DMS53 (cell line): ENCODE results near the gene FGGY.
"Not testable (repeated sequence)": the region's sequence is repeated elsewhere in the genome, so short reads cannot be mapped to it uniquely, and the experiment has no call there.

Experiments
- DNase-seq: peaks from one replicate; lab custom pipeline; 2025; lab: John Stamatoyannopoulos, UW

FGGY gene, protein sequence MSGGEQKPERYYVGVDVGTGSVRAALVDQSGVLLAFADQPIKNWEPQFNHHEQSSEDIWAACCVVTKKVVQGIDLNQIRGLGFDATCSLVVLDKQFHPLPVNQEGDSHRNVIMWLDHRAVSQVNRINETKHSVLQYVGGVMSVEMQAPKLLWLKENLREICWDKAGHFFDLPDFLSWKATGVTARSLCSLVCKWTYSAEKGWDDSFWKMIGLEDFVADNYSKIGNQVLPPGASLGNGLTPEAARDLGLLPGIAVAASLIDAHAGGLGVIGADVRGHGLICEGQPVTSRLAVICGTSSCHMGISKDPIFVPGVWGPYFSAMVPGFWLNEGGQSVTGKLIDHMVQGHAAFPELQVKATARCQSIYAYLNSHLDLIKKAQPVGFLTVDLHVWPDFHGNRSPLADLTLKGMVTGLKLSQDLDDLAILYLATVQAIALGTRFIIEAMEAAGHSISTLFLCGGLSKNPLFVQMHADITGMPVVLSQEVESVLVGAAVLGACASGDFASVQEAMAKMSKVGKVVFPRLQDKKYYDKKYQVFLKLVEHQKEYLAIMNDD

DNA sequence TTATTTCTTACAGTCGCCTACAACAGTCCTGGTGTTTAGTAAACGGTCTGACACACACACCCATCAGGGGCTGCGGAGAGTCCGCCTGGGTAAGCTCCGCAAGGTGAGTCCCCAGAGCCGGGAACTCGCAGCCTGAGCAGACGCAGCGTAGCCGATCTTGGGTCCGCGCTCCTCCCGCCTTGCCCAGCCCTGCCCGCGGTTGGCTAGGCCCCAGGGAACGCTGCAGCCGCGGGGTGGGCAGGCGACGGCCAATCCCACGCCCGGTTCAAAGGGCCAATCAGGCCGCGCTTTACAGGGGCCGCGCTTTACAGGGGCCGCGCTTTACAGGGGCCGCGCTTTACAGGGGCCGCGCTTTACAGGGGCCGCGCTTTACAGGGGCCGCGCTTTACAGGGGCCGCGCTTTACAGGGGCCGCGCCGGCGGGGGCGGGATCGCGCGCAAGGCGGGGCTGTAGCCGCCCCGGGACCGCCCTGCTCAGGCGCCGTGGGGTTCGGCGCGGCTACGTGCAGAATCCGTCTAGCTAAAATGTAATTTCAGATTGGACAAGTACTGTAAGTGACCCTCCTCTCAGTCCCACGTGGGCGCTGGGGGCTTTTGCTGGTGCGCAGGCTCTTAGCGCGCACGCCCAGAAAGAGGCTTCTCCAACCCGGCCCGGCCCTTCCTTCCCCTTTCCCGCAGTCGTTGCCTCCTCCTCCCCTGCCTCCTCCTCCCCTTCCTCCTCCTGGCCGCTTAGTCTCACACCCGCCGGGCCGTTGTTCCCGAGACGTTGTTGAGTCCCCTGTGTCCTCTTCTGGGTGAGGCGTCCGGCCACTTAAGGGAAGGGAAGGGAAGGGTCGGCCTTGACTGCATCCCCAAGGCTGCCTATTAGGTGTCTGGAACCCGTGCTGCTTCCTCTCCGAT is at the start of gene FGGY:
Gene FGGY (plus strand): TSS at position 737 of the 899 bp plus-strand sequence. CDS start 24,456 bp downstream, outside the sequence.
- DNase-seq = peak; percentile 100

DNA sequence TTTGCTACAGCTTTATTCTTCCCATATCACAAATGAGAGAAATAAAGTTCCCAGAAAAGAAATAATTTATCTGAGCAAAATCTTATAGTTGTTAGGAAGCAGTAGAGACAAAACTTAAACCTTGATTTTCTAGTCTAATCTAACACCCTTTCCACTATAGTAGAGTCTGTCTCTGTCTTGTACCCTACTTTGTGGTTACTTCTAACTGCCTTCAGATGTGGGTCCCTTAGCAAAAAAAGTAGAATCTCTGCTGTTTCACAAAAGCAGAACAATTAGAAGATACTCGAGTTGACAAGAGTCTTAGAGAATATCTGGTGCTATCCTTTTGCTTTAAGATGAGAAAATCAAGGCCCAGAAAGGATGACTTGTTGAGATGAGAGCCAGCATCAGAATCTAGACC is 48.1 kb upstream of the FGGY start:
- no peak for DNase-seq

DNA sequence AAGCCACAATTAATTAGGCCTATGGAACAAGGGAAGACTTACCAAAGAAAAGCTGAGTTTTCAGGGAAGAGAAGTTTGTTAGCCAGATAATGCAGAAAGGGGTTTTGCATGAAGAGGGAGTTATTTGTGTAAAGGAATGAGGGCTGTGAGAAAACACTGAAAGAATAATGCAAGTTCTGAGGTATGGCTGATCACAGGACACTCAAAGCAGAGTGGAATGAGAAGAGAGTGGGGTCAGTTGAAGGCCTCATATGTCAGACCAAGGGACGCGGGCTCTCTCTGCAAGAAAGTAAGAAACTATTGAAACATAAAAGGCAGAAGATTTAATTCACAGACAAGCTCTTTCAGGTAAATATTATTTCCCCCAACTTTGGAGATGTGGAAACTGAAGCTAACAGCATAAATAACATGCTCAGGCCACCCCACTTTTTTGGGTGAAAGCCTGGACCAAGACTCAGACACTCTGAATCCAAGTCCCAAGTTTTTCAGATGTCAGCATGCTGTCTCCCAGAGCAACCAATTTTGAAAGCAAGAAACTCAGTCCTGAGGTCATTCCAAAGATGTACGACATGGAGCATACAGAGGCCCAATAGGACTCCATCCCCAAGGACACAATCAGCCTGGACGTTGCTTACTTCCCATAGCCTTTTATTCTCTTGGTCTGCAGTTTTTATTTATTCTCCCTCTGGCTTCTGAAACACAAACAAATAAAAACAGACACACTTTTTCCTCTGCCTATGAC is 47.3 kb upstream of the FGGY start:
- DNase-seq = no peak

DNA sequence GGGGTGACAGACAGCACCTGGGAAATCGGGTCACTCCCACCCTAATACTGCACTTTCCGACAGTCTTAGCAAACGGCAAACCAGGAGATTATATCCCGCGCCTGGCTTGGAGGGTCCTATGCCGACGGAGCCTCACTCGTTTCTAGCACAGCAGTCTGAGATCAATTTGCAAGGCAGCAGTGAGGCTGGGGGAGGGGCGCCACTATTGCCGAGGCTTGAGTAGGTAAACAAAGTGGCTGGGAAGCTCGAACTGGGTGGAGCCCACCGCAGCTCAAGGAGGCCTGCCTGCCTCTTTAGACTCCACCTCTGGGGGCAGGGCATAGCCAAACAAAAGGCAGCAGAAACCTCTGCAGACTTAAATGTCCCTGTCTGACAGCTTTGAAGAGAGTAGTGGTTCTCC is 45.8 kb upstream of the FGGY start:
- not testable (repeated sequence) for DNase-seq

DNA sequence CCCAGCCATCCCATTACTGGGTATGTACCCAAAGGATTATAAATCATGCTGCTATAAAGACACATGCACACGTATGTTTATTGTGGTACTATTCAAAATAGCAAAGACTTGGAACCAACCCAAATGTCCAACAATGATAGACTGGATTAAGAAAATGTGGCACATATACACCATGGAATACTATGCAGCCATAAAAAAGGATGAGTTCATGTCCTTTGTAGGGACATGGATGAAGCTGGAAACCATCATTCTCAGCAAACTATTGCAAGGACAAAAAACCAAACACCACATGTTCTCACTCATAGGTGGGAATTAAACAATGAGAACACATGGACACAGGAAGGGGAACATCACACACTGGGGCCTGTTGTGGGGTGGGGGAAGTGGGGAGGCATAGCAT is 40.5 kb upstream of the FGGY start:
- not testable (repeated sequence) for DNase-seq

DNA sequence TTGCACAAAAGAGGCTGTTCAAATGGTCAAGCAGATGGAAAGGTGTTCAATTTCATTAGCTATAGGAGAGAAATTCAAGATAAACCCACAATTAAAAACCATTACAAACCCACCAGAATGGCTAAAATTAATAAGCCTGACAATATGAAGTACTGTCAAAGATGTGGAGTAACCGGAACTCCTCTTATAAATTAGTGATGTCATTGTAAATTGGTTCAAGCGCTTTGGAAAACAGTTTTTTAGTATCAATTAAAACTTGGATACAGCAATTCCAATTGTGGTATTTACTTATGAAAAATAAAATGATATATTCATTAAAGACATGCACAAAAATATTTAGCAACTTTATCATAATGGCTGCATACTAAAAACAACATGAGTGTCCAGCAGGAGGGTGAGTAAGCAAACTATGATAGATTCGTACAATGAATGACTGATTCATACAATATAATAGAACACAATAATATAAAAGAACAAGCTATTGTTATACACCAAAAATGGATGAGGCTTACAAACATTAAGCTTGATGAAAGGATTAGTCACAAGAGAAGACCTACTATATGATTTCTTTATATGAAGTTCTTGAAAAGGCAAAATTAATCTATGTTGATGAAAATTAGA is 38.4 kb upstream of the FGGY start:
- no peak for DNase-seq

DNA sequence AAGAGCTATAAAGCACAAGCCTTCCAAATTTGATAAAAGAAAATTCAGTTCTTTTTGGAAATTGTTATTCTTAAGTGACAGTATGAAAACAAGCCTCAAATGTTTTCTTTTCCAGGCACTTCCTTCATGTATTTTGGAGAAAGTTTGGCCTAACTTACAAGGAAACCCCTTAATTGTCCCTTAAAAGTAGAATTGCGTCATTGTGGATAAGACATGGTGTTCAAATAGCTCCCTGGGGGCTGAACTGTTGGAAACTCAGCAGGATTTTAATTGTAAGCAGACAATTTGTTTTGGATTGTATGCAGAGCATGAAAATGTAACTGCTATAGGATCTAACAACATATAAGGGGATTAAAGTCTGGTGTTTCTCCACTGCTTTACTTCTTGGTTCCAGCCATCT is 35.4 kb upstream of the FGGY start:
- DNase-seq = no peak

DNA sequence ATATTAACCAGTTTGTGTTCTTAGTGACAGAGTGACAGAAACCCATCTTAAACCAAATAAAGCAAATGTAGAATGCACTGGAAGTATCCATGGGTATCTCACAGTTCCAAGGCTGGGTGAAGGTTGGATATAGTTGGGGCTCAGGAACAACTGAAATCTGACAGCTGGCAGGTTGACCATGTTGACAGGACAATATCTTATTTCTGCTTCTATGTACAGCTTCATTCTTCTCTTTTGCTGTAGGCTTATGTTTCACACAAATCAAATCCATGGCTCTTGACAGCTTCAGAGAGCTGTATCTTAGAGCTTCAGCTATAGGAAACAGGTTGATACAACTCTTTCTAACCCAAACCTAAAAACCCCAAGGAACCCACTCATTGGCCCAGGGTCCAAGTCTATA is 34.3 kb upstream of the FGGY start:
- no peak for DNase-seq

DNA sequence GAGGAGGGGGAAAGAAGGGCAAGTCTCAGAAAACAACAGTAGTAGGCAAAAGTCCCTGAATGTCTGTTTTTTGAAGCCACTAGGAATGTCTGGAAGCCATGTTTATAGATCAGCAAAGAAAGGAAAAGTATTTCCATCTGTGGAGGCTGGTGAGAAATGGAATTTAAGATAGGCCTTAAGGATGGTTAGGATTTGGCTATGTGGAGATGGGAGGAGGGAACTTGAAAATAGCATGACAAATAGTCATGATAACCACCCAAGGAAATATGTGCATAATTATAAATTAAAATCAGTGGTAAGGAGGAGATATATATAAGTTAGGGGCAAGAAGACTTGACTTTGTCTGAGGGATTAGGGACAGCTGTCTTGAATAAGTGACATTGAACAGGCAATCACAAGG is 33.8 kb upstream of the FGGY start:
- DNase-seq = no peak

DNA sequence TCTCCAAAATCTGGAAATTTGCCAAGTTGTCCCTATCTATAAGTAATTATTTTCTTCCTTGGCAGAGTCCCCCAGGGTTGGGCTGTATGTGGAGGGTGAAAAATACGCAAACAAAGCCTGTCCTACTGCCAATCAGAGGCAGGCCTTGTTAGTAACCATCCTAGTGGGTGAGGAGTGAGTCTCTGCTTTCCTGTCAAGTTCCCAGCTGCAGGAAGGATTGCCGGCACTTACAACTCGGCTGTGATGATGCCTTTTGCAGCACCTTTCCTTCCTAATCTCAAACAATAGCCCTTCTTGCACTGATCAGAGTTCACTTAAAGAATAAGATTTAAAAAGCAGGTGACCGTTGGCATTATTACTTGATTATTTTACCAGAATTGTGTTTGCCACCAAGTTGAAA is 31.3 kb upstream of the FGGY start:
- DNase-seq = no peak

DNA sequence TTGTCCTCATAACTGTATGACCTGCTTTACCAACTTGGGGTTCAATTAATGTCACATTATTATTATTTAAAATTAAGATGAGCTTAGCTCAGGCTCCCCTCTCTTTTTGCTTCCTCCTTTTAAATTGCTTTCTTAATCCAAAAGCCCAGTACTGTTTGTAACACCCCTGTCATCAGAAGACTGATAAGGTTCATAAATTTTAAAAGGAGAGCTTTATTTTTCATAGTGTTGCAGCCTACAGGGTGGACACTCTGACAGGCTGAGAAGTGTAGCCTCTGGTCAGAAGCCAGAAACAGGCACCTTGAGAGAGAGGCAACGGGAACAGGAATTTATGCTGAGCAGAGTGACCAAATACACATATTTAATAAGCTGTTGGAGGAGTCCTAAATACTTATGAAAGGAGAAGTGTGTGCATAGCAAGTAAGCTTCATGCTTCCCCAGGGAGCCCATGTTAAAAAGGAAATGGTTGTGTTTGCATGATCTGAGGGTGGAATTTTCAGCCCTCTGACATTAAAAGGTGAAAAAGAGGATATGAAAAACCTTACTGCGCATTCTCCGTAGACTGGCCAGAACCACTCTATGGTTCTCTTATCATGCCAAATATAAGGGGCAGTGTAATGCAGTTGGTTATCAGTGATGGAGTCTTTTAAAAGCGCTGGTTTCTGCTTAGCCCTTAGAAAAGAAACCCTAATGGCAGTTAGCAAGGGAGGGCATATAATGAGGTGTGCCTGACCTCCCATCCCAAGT is 30.5 kb upstream of the FGGY start:
- no peak for DNase-seq

DNA sequence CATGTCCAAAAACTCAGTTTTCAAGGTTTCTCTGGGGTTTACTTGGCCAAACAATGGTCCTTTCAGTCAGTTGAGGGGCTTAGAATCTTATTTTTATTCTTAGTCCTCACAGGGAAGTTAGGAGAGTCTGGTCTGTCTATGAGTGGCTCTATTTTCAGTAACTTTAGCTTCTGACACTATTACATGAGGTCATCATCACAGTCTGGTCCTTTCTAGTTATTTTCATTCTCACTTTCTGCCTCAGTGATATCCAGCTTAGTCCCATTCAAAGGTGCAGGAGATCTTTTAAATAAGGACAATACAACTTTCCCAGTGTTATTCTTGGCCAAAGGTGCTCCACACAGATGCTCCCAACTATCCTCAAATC is 30.0 kb upstream of the FGGY start:
- DNase-seq = no peak

DNA sequence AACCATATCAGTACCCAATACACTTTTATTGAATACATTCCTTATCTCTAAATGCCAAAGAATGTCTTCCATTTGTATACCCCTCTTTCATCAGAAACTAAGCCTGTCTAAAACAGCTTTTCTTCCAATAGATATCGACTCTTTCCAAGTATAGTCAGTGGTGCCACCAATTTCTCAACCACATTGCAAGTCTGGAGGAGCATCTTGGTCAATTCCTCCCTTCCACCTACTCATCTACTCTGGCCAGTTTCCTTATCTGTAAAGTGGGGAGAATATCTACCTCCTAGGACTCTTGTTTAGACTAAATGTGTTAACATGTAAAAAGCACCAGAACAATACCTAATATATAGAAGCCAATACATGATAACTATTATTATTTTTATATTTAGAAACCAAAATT is 28.5 kb upstream of the FGGY start:
- no peak for DNase-seq

DNA sequence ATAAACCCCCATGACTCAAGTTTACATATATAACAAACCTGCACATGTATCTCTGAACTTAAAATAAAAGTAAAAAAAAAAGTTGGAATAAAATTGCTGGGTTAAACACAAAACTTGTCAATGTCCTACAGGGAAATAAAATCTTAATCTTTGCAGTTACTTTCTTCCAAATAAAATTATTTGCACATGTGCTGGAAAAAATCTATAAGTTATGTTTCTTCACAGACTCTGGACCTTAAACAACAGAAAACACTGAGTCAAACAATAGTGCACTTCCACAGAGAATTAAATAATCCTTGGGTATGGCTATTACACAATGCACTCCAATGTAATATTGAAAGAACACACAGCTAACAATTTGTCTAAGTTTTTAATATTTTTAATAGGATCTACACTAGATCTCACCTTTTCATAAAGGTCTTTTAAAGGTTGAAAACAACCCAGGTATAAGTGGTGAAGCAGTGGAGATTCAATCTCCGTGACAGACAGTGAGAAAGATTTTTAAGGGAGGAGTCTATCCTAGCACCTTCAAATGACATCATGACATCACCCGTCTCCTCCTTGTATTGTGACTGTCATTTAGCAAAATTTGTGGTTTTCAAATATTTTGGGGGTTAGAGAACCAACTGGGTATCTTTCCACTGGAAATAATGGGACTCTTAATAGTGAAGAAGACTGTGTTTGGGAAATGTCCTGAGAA is 25.2 kb upstream of the FGGY start:
- DNase-seq = no peak

DNA sequence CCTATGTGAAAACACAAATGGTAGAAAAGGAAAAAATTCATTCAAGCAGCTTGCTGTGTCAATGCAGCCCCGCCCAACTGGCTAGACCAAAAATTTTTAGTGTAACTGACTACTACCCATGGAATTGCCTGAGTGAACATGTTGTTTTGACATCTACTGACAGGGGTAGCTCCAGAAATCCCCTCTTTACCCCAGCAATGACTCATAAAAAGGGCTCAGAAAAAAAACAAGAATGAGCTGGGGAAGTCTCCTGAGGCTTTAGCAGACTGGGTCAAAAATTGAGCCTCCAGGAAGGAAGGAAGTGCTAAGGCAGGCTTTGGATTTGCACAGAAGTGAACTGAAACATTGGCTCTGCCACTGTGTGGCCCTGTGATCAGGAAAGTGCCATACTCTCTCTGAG is 24.4 kb upstream of the FGGY start:
- no peak for DNase-seq

DNA sequence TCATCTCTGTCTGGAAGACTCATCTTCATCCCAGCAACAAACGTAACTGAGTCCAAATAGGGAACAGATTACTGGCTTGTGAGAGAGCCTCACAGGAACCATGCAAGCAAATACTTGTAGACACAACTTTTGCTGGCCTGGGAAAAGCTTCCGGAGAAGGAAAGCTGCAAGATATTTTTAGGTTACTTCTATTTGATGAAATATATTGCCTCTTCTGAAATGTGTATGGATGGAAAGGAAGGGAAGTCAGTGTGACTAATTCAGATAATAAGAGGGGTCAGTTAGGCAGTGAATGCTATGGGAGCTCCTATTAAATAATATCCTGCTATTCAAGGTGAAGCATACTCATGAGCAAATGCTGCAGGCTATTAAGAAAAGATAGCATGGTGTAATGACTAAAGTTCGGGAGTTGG is 20.4 kb upstream of the FGGY start:
- no peak for DNase-seq

DNA sequence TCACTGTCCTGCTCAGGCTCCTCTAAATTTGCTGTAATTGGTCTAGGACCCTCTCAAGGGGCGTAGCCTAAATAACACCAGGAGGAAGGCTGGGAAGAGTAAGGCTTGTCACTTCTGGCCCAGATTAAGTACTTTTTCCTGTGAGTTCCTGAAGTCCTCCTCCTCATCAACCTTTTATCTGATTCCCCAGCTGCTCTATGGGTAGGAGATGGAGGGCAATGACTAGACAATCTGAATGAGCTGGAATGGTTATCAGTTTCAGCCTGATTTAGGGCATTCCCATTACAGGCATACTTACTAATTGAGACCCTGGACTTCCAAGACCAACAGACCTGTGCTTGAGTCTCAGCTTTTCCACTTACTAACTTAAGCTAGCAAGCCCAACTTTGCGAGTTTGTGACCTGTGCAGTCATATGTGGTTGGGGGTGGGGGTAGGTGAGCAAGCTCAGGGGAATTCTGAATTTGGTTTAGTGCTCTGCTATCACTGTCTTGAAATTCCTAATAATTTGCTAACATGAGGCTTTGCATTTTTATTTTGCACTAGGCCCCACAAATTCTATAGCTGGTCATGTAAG is 18.0 kb upstream of the FGGY start:
- DNase-seq = no peak

DNA sequence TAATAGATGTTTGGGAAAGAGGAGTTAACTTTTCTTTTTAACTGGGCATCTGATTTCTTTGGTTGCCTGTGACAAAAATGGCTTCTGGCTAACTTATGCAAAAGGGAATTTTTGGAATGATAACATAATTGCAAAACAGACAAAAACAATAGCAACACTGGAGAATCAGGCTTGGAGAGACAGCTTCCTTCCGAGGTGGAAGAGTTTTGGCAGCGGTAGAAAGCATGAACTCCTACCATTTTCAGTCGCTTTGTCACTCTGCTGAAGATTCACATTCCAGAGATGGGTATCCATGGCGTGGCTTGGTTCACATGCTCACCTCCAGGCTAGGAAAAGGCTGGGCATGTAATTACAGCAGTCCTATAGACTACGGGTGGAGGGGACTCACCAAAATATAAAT is 17.2 kb upstream of the FGGY start:
- DNase-seq = no peak

DNA sequence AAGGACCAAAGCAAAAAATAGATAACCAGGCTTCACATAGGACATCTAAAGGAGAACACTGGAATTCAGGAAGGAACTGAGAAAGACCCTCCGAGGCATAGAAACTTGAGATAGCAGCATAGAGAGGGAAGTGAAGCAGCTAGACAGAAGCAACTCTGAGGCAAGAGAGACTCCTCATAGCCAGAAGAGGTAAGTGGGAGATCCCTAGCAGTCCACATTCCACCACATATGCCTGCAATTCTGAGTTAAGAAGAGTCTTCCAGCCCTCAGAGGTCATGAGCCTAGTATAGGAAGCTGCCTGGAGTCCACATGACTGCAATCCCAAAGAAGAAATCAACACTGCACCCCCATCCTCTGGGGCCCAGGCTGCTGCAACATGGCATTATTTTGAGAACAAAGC is 13.9 kb upstream of the FGGY start:
- no peak for DNase-seq

DNA sequence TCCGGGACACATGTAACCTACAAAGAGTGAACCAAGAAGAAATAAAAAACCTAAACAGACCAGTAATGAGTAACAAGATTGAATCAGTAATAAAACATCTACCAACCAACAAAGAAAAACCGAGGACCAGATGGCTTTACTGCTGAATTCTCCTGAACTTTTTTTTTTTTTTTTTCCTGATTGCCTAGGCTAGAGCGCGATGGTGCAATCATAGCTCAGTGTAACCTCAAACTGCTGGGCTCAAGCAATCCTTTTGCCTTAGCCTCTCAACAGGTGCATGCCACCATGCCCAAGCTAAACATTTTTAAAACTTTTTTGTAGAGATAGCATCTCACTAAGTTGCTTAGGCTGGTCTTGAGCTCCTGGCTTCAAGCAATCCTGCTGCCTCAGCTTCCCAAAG is 11.2 kb upstream of the FGGY start:
- DNase-seq = no peak
